NCI-H2227 (cell line): Measurements from ENCODE around the gene IRF6.

ENCODE experiments used
- DNase-seq: peaks from one replicate; lab custom pipeline; 2025; ENCODE audit not compliant: unreplicated experiment; lab: John Stamatoyannopoulos, UW

Gene IRF6

GRCh38 chr1:209736490-209737117 is 69.3 kb downstream of the IRF6 start:
- no peak for DNase-seq
